ENCODE data around the gene RPL12. TPM values are rescaled to one million over a fixed set of nuclear protein-coding genes. Genes with fewer than 3 reads are reported as not detected.

RPL12 gene
- total RNA-seq, 4 donors from 2014 or later, result 999 to 4,423 (median 2,373) TPM

- intact Hi-C loops (cut with DNase I; ENCODE audit: low total_unique reads), result no loop called here
- H3K27ac ChIP-seq, result no peak overlapping the region
- no peaks in the 10 kb centered on the region for H3K27me3 ChIP-seq
- TF ChIP-seq POLR2A (IDR thresholded peaks at IDR 0.05) (no peak), CTCF (IDR thresholded peaks at IDR 0.05) (no peak)
- no peaks in the 10 kb centered on the region for H3K36me3 ChIP-seq
- H3K9me3 ChIP-seq, result no peaks in the 10 kb centered on the region
- H3K4me1 ChIP-seq, result peaks cover 0 to 4% of the 10 kb centered on the region in 2 donors
- H3K4me3 ChIP-seq, result no peak overlapping the region
- no peak for DNase-seq
Measured at GRCh38 chr9:127491516-127491915, 40.3 kb upstream of the RPL12 start.

GRCh38 chr9:127490535-127491230 is 39.5 kb upstream of the RPL12 start:
- no peak for TF ChIP-seq CTCF (IDR thresholded peaks at IDR 0.05)
- TF ChIP-seq POLR2A (IDR thresholded peaks at IDR 0.05), result no peak
- Histone ChIP-seq H3K27ac (no peak overlapping the region), H3K36me3 (no peaks in the 10 kb centered on the region), H3K4me3 (no peak overlapping the region), H3K9me3 (no peaks in the 10 kb centered on the region), H3K4me1 (peaks cover 0 to 4% of the 10 kb centered on the region in 2 donors), H3K27me3 (no peaks in the 10 kb centered on the region)
- DNase-seq, result no peak
- intact Hi-C loops (cut with DNase I; ENCODE audit: low total_unique reads), result no loop called here

- H3K4me1 ChIP-seq, result no peaks in the 10 kb centered on the region
- H3K4me3 ChIP-seq, result no peak overlapping the region
- no peak for DNase-seq
- no peak overlapping the region for H3K27ac ChIP-seq
- no peaks in the 10 kb centered on the region for H3K36me3 ChIP-seq
- no peaks in the 10 kb centered on the region for H3K27me3 ChIP-seq
- intact Hi-C loops (cut with DNase I; ENCODE audit: low total_unique reads), result no loop called here
- H3K9me3 ChIP-seq, result no peaks in the 10 kb centered on the region
- TF ChIP-seq CTCF (IDR thresholded peaks at IDR 0.05), result no peak
- no peak for TF ChIP-seq POLR2A (IDR thresholded peaks at IDR 0.05)
Measured at GRCh38 chr9:127489471-127490115, 38.4 kb upstream of the RPL12 start.

- Histone ChIP-seq H3K9me3 (no peaks in the 10 kb centered on the region), H3K27ac (no peak overlapping the region), H3K4me3 (no peak overlapping the region), H3K4me1 (no peaks in the 10 kb centered on the region), H3K27me3 (no peaks in the 10 kb centered on the region), H3K36me3 (no peaks in the 10 kb centered on the region)
- intact Hi-C loops (cut with DNase I; ENCODE audit: low total_unique reads), result no loop called here
- no peak for DNase-seq
- TF ChIP-seq CTCF (IDR thresholded peaks at IDR 0.05), result no peak
- TF ChIP-seq POLR2A (IDR thresholded peaks at IDR 0.05), result no peak
Measured at GRCh38 chr9:127488946-127489345, 37.7 kb upstream of the RPL12 start.

GRCh38 chr9:127485995-127486394 is 34.8 kb upstream of the RPL12 start:
- DNase-seq, result no peak
- Histone ChIP-seq H3K27ac (no peak overlapping the region), H3K4me3 (no peak overlapping the region), H3K9me3 (no peaks in the 10 kb centered on the region), H3K4me1 (no peaks in the 10 kb centered on the region), H3K27me3 (no peaks in the 10 kb centered on the region), H3K36me3 (no peaks in the 10 kb centered on the region)
- TF ChIP-seq CTCF (IDR thresholded peaks at IDR 0.05), result no peak
- TF ChIP-seq POLR2A (IDR thresholded peaks at IDR 0.05), result no peak
- intact Hi-C loops (cut with DNase I; ENCODE audit: low total_unique reads), result no loop called here
